ENCODE data around the gene MAML2. TPM values are rescaled to one million over a fixed set of nuclear protein-coding genes. Genes with fewer than 3 reads are reported as not detected.

Gene MAML2
- total and polyA plus RNA-seq, 4 donors: 0.56 to 2.1 (median 1.4) TPM

DNA sequence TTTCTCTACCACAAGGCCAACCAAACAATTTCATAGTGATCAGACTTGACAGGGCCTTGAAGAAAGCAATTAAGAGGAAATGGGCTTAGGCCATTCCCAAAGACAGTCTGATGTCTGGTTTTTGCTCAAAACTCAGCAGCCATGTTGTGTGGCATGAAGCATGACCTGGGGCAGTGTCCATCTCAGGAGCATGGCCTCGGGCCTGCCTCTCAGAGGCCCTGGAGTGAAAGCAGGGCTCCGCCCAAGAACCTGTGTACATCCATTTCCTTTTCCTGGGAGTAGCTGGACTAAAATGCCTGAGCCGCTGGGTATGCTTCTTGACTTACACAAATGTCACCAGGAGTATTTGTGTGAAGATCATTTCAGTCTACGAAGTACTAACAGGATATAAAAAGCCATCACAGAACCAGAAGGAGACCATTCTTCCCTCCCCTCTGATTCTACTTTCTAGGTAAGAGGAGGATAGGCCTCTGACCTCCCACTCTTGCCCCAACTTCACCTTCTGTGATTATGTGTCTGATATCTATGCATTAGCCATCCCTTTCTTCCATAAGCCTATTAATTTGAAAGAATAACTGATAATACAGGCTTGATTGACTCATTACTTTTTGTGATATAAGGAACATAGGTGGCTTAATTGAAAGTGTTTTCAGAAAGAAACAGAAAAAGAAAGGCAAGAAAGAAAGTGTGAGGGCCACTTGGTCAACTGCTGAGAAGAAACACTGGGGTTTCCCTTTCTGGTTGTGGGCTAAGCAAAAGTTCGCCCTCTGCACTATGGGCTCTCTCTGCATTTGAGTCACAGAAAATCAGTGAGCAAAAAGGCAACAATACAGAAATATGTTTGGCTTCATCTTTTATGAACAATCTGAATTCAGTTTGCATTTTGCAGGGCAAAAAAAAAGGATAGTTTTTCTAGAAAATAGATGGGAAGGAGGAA lies 230.5 kb downstream of the MAML2 start:
- Histone ChIP-seq H3K27ac (ENCODE audit: low read depth in 1 of 2, low read length in 2 of 2) (no peak overlapping the region), H3K9ac (ENCODE audit: low read depth in 1 of 2, low read length in 2 of 2) (no peak overlapping the region), H3K36me3 (ENCODE audit: control insufficient read depth in 4 of 4, insufficient read depth in 3 of 4, low read depth in 1 of 4, low read length in 3 of 4) (no peaks in the 10 kb centered on the region), H3K9me3 (ENCODE audit: control insufficient read depth in 4 of 4, low read length in 3 of 4) (no peaks in the 10 kb centered on the region), H3K4me3 (ENCODE audit: low read depth in 1 of 3, low read length in 3 of 3) (no peak overlapping the region), H3K4me1 (ENCODE audit: control insufficient read depth in 4 of 4, insufficient read depth in 4 of 4, low read length in 3 of 4) (no peaks in the 10 kb centered on the region), H3K27me3 (ENCODE audit: control insufficient read depth in 4 of 4, insufficient read depth in 4 of 4, low read length in 3 of 4) (no peaks in the 10 kb centered on the region)
- DNase-seq (ENCODE audit: low spot score): no peak
- WGBS: 89% methylated on average over 5 of the region's 5 CpGs
- TF ChIP-seq YY1 (IDR thresholded peaks at IDR 0.05): no peak
- TF ChIP-seq REST (IDR thresholded peaks at IDR 0.05): no peak
- TF ChIP-seq JUND (IDR thresholded peaks at IDR 0.05): no peak
- no peak for TF ChIP-seq FOXA1 (IDR thresholded peaks at IDR 0.05)
- no peak for TF ChIP-seq FOXA2 (IDR thresholded peaks at IDR 0.05)
- no peak for TF ChIP-seq CTCF (IDR thresholded peaks at IDR 0.05; ENCODE audit: low read depth, low read length, missing input control)
- TF ChIP-seq NR2F2 (IDR thresholded peaks at IDR 0.05): no peak
- TF ChIP-seq HNF4G (IDR thresholded peaks at IDR 0.05): no peak
- TF ChIP-seq GABPA (IDR thresholded peaks at IDR 0.05 in 1 of 2, conservative IDR thresholded peaks at IDR 0.05 in 1 of 2): no peak
- TF ChIP-seq, protein P1, sequence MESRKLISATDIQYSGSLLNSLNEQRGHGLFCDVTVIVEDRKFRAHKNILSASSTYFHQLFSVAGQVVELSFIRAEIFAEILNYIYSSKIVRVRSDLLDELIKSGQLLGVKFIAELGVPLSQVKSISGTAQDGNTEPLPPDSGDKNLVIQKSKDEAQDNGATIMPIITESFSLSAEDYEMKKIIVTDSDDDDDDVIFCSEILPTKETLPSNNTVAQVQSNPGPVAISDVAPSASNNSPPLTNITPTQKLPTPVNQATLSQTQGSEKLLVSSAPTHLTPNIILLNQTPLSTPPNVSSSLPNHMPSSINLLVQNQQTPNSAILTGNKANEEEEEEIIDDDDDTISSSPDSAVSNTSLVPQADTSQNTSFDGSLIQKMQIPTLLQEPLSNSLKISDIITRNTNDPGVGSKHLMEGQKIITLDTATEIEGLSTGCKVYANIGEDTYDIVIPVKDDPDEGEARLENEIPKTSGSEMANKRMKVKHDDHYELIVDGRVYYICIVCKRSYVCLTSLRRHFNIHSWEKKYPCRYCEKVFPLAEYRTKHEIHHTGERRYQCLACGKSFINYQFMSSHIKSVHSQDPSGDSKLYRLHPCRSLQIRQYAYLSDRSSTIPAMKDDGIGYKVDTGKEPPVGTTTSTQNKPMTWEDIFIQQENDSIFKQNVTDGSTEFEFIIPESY (IDR thresholded peaks at IDR 0.05): no peak
- TF ChIP-seq HNF4A (conservative IDR thresholded peaks at IDR 0.05): no peak
- no peak for TF ChIP-seq SP1 (IDR thresholded peaks at IDR 0.05)
- no peak for TF ChIP-seq TAF1 (conservative IDR thresholded peaks at IDR 0.05)
- no peak for TF ChIP-seq RXRA (IDR thresholded peaks at IDR 0.05)
- no peak for TF ChIP-seq MAX (IDR thresholded peaks at IDR 0.05)
- no peak for TF ChIP-seq RAD21 (IDR thresholded peaks at IDR 0.05)
- TF ChIP-seq, protein P2, sequence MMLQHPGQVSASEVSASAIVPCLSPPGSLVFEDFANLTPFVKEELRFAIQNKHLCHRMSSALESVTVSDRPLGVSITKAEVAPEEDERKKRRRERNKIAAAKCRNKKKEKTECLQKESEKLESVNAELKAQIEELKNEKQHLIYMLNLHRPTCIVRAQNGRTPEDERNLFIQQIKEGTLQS (IDR thresholded peaks at IDR 0.05): no peak

Data from liver (tissue), 9 donors.